ENCODE measurements around the gene CSMD2. TPM values are rescaled to one million over a fixed set of nuclear protein-coding genes. Genes with fewer than 3 reads are reported as not detected.

CSMD2 gene
- total and polyA plus RNA-seq, 2 of the 8 experiments (the other 6 are each of a cell fraction or from before 2014, with no cell fraction given), result 7.0 to 14.7 TPM

- TF ChIP-seq, protein P1, sequence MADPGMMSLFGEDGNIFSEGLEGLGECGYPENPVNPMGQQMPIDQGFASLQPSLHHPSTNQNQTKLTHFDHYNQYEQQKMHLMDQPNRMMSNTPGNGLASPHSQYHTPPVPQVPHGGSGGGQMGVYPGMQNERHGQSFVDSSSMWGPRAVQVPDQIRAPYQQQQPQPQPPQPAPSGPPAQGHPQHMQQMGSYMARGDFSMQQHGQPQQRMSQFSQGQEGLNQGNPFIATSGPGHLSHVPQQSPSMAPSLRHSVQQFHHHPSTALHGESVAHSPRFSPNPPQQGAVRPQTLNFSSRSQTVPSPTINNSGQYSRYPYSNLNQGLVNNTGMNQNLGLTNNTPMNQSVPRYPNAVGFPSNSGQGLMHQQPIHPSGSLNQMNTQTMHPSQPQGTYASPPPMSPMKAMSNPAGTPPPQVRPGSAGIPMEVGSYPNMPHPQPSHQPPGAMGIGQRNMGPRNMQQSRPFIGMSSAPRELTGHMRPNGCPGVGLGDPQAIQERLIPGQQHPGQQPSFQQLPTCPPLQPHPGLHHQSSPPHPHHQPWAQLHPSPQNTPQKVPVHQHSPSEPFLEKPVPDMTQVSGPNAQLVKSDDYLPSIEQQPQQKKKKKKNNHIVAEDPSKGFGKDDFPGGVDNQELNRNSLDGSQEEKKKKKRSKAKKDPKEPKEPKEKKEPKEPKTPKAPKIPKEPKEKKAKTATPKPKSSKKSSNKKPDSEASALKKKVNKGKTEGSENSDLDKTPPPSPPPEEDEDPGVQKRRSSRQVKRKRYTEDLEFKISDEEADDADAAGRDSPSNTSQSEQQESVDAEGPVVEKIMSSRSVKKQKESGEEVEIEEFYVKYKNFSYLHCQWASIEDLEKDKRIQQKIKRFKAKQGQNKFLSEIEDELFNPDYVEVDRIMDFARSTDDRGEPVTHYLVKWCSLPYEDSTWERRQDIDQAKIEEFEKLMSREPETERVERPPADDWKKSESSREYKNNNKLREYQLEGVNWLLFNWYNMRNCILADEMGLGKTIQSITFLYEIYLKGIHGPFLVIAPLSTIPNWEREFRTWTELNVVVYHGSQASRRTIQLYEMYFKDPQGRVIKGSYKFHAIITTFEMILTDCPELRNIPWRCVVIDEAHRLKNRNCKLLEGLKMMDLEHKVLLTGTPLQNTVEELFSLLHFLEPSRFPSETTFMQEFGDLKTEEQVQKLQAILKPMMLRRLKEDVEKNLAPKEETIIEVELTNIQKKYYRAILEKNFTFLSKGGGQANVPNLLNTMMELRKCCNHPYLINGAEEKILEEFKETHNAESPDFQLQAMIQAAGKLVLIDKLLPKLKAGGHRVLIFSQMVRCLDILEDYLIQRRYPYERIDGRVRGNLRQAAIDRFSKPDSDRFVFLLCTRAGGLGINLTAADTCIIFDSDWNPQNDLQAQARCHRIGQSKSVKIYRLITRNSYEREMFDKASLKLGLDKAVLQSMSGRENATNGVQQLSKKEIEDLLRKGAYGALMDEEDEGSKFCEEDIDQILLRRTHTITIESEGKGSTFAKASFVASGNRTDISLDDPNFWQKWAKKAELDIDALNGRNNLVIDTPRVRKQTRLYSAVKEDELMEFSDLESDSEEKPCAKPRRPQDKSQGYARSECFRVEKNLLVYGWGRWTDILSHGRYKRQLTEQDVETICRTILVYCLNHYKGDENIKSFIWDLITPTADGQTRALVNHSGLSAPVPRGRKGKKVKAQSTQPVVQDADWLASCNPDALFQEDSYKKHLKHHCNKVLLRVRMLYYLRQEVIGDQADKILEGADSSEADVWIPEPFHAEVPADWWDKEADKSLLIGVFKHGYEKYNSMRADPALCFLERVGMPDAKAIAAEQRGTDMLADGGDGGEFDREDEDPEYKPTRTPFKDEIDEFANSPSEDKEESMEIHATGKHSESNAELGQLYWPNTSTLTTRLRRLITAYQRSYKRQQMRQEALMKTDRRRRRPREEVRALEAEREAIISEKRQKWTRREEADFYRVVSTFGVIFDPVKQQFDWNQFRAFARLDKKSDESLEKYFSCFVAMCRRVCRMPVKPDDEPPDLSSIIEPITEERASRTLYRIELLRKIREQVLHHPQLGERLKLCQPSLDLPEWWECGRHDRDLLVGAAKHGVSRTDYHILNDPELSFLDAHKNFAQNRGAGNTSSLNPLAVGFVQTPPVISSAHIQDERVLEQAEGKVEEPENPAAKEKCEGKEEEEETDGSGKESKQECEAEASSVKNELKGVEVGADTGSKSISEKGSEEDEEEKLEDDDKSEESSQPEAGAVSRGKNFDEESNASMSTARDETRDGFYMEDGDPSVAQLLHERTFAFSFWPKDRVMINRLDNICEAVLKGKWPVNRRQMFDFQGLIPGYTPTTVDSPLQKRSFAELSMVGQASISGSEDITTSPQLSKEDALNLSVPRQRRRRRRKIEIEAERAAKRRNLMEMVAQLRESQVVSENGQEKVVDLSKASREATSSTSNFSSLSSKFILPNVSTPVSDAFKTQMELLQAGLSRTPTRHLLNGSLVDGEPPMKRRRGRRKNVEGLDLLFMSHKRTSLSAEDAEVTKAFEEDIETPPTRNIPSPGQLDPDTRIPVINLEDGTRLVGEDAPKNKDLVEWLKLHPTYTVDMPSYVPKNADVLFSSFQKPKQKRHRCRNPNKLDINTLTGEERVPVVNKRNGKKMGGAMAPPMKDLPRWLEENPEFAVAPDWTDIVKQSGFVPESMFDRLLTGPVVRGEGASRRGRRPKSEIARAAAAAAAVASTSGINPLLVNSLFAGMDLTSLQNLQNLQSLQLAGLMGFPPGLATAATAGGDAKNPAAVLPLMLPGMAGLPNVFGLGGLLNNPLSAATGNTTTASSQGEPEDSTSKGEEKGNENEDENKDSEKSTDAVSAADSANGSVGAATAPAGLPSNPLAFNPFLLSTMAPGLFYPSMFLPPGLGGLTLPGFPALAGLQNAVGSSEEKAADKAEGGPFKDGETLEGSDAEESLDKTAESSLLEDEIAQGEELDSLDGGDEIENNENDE (IDR thresholded peaks at IDR 0.05; ENCODE audit: insufficient replicate concordance, low read length), result no peak
- TF ChIP-seq EP300 (IDR thresholded peaks at IDR 0.05; ENCODE audit: borderline replicate concordance in 1 of 2, low read depth in 2 of 2, low read length in 2 of 2) (no peak), POLR2A (IDR thresholded peaks at IDR 0.05; ENCODE audit: control extremely low read depth in 1 of 2, low read depth in 2 of 2, low read length in 2 of 2) (no peak), GABPA (IDR thresholded peaks at IDR 0.05; ENCODE audit: borderline replicate concordance, insufficient read depth, low read length) (no peak), NRF1 (IDR thresholded peaks at IDR 0.05; ENCODE audit: low read depth, low read length) (no peak), JUND (IDR thresholded peaks at IDR 0.05; ENCODE audit: low read length) (no peak)
- TF ChIP-seq, protein P2, sequence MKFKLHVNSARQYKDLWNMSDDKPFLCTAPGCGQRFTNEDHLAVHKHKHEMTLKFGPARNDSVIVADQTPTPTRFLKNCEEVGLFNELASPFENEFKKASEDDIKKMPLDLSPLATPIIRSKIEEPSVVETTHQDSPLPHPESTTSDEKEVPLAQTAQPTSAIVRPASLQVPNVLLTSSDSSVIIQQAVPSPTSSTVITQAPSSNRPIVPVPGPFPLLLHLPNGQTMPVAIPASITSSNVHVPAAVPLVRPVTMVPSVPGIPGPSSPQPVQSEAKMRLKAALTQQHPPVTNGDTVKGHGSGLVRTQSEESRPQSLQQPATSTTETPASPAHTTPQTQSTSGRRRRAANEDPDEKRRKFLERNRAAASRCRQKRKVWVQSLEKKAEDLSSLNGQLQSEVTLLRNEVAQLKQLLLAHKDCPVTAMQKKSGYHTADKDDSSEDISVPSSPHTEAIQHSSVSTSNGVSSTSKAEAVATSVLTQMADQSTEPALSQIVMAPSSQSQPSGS (IDR thresholded peaks at IDR 0.05; ENCODE audit: low read length), result no peak
Observed at GRCh38 chr1:33957854-33958253, 207.2 kb downstream of the CSMD2 start (continued).
